Occipital lobe (tissue), 2 donors: ENCODE measurements around the gene CCP110. TPM values are rescaled to one million over a fixed set of nuclear protein-coding genes. Genes with fewer than 3 reads are reported as not detected.
A peak's percentile ranks its signal among the peaks of the same experiment; 100 is the strongest.
"Not testable (repeated sequence)": the region's sequence is repeated elsewhere in the genome, so short reads cannot be mapped to it uniquely, and the experiment has no call there.

Experiments used
- DNase-seq: peaks from one replicate; lab custom pipeline; 2025; lab: John Stamatoyannopoulos, UW
- total RNA-seq: library from RNA; depleted of rRNA; stranded (reverse); fragments of >200 nt; gene quantifications from one replicate; pipeline ENCODE4 v1.2.3, GENCODE V29; 2014

Gene CCP110
- total RNA-seq, 1 donor from 2014 or later: 85.5 TPM

DNA sequence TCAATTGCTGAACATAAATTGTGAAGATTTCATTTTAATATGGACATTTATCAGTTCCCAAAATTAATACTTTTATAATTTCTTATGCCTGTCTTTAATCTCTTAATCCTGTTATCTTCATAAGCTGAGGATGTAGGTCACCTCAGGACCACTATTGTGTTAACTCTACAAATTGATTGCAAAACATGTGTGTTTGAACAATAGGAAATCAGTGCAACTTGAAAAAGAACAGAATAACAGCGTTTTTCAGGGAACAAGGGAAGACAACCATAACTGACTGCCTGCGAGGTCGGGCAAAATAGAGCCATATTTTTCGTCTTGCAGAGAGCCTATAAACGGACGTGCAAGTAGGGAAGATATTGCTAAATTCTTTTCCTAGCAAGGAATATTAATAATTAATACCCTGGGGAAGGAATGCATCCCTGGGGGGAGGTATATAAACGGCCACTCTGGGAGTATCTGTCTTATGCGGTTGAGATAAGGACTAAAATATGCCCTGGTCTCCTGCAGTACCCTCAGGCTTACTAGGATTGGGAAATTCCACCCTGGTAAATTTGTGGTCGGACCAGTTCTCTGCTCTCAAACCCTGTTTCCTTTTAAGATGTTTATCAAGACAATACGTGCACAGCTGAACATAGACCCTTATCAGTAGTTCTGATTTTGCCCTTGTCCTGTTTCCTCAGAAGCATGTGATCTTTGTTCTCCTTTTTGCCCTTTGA, 19.7 kb downstream of the CCP110 start:
- DNase-seq: not testable (repeated sequence)

DNA sequence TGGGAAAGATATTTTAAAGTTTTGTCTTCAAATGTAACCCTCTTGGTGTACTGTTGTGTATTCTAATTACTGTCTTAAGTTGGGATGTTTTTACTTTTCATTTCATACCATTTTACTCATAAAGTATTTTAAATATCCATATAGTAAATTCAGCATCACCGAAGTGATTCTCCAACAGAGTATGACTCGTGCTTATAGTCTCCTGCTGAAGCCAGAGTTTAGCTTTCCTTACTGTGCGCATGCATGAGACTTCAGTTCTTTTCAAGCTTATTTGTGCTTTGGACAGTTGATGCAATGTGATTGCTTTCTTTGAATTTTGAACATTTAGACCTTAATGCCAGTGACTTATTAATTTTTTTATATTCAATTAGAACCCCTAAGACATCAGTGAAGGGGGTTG, 24.4 kb downstream of the CCP110 start:
- no peak for DNase-seq

DNA sequence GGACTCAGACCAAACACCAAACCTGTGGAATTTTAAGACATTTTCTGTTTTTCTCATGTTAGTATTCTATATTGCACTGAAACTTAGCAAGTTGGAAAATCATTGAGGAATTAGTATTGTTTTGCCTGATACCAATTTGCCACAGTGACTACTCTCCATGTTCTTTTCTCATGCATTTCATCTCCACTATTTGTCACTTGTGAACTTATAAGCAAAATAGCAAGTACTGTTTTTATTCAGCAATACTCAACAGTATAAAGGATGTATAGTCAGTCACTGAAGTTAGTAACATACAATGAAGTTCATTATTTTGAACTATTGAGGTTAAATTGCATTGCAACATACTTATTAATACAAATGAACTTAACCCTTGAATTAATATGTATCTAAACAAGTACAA, 25.9 kb downstream of the CCP110 start:
- DNase-seq: no peak

DNA sequence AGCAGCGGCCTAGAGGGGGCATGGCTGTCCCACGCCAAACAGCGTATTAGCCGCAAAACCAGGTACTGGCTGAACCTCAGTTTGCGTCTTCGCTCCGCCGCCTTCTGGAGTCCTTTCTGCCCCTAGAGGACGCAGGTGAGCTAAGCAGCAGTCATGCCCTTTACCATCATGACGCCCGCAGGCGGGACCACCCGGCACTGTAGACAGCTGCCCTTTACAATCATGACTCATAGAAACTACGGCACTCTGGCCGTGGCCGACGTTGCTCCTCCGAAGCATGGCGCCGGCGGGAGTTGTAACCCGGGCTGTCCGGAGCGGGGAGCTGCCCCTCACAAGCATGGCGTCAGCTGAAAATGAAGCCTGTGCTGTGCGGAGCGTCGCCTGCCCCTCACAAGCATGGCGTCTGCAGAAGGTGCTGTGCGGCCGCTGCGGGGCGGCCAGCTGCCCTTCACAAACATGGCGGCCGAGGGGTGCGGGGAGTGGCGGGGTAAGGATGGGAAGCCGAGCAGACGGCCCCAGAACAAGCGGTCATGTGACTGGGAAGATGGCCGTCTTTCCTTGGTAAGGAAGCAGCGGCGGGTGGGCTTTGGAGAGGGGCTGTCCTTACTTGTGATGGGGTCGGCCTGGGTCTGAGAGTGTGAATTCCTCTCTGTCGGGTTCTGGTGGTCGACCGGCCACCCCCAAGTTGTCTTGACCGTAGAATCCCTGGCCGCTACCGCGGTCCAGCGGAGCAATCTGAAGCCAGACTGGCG, 31.6 kb downstream of the CCP110 start, which contains the start of gene VPS35L:
Gene VPS35L (plus strand): TSS at position 518 of the 752 bp plus-strand sequence. CDS start 27 bp downstream, at position 545.
- DNase-seq: peak; percentile 98

DNA sequence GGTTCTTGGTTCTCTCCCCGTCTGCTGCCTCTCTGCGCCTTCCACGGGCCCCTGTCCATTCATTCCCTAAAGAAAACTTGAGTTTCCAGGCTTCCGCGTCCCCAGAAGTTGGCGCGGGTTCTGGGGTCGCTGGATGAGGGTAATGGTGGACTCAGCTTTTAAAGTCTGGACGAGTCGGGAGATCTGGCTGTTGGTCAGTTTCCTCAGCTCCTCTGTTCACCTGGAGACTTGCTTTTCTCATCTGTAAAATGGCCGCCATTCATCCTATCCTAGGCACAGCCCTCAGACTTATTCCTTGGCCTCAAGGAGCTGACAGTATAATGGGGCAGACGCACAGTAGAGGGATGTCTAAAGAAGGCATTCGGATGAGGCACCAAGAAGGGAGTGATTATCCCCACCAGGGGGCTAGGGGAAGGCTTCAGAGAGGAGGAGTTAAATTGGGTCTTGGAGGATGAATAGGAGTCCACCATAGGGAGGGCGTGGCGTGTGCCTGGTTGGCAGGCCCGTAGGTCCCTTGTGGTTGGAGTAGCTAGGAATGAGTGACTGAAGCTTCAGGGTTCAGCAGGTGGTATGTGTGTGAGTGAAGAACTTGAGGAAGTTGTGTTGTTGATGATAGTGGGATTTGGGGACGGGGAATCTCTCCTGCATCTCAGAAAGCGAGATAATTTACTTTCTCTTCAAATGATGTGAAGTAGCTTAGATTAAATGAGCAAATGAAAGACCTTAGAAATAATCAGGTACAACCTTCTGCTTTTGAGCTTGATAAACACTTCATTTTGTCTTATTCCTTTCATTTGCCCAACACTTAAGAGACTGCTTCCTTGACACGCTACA, 32.4 kb downstream of the CCP110 start:
- no peak for DNase-seq

DNA sequence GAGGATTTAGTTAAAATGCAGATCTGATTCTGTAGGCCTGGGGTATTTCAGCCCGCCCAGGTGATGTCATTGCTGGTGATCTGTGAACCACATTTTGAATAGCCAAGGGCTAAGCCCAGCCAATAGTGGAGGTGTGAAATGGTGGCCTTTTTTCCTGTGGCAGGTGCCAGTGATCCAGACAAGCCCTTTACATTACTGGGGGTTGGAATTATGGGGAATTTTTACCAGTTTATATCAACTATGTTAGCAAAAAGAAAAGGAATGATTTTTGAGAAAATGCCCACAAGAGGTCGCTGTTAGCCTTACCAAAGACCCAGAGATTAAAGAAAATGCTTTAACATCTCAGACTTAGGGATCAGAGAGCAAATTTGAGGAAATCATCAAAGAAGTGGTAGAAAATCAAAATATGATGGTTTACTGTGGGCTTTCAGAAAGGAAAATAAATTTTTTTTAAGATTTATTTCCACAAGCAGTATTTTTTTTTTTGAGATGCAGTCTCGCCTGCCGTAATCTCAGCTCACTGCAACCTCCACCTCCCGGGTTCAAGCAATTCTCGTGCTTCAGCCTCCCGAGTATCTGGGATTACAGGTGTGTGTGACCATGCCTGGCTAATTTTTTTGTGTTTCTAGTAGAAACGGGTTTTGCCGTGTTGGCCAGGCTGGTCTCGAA, 35.6 kb downstream of the CCP110 start:
- DNase-seq: no peak

DNA sequence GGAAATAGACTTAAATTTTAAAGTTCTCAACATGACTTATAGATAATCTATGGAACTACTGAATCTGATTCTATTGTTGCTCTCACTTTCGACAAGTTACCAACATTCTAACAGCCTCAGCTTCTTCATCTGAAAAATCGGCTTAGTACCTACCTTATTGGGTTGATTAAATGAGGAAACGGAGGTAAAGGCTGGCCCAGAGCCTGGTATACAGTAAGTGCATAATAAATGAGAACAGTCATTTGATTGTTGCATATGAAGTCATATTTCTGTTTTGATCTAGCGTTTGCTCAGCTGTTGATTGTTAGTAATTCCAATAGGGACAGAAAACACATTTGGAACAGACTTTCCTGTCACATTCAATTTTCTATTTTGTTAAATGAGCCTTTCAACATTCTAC, 36.3 kb downstream of the CCP110 start:
- no peak for DNase-seq

DNA sequence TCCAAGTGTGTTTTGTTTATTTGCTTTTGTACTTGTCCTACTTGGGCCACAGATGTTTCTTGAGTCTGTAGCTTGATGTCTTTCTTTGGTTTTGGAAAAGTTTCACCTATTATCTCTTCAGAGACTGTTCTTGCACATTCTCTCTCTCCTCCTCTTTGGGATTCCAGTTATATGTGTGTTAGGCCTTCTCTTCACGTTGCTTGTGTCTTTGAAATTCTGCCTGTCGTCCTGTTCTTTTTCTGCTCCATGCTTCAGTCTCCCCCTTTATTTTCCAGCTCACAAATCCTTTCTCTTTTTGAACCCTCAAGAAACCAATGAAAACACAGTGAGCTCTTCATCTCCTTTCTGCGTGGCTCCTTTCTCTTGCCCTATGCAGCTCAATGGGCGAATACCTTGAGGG, 39.6 kb downstream of the CCP110 start:
- DNase-seq: no peak

DNA sequence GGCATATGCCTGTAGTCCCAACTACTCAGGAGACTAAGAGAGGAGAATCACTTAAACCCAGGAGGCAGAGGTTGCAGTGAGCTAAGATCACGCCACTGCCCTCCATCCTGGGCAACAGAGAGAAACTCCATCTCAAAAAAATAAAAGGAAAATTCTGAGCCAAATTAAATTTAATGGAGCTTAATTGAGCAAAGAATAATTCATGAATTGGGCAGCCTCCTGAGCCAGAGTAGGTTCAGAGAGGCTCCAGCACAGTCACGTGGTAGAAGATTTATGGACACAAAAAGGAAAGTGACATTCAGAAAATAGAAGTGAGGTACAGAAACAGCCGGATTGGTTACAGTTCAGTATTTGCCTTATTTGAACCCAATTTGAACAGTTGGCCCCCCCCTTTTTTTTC, 42.6 kb downstream of the CCP110 start:
- DNase-seq: no peak

DNA sequence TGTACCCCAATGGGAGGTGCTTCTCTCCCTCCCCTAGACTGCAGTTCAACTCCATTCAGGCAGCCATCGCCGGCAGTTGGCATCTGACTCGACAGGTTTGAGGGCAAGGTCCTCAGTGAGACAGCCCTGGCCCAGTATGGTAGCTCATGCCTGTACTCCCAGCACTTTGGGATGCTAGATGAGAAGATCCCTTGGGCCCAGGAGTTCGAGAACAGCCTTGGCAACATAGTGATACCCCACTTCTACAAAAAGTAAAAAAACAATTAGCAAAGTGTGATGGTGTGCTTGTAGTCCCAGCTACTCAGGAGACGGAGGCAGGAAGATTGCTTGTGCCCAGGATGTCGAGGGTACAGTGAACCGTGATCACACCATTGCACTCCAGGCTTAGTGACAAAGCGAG, 43.8 kb downstream of the CCP110 start:
- DNase-seq: no peak

DNA sequence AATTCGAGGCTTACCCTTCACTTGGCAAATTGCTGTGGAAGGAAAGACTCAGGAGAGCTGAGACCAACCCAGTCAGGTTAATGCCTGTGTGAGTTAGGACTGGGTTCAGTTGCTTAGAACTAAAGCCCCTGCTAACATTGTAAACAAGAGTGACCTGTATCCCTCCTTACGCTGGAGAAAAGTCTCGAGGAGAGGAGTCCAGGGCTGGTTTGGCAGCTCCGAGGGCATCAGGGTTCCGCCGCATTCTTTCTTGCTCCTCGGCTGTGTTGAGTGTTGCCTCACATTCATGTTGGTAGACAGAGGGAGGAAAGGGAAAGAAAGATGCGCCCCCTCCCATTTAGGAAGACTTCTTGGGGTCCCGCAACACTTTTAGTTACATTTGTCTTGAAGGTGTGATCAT, 50.3 kb downstream of the CCP110 start:
- no peak for DNase-seq

DNA sequence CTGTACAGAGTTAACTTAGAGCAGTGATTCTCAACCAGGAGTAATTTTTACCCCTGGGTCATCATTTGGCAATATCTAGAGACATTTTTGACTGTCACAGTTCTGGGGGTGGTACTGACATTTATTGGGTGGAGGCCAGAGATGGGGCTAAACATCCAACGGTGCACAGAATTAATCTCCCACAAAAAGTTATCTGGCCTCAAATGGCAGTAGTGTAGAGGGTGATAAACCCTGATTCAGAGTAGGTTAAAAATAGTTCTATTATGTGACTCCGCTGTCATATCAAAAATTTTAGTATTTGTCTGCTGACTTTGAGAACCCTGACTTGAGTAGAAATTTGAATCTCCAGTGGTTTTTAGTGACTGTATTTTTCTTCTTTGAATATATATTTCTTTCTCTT, 50.9 kb downstream of the CCP110 start:
- no peak for DNase-seq

DNA sequence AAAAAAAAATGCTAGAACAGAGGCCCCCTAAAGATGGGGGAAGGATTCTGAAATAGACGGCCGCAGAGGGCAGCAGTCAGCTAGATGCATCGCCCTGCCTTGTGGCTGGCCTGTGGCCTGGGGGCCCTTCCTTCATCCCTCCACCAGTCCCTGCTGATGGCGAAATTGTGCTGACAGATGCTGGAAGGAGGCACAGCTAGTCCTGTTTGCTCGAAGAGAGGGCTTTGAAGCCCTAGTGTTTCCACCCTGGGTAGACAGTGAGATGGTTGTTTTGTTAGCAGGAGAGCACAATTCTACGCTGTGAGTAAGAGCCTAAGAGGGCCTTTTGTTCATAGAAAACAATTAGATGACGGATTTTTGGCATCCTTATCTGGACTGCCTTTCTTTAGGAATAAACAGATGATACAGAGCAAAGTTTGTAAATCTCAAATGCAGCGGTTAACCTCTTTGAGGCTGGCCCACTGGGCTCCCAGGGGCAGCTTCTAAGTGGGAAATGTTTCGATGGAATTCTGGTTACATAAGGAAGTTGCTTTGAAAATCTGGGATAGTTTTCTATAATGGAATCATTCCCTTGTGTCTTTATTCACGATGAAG, 54.7 kb downstream of the CCP110 start:
- peak; percentile 80 for DNase-seq

DNA sequence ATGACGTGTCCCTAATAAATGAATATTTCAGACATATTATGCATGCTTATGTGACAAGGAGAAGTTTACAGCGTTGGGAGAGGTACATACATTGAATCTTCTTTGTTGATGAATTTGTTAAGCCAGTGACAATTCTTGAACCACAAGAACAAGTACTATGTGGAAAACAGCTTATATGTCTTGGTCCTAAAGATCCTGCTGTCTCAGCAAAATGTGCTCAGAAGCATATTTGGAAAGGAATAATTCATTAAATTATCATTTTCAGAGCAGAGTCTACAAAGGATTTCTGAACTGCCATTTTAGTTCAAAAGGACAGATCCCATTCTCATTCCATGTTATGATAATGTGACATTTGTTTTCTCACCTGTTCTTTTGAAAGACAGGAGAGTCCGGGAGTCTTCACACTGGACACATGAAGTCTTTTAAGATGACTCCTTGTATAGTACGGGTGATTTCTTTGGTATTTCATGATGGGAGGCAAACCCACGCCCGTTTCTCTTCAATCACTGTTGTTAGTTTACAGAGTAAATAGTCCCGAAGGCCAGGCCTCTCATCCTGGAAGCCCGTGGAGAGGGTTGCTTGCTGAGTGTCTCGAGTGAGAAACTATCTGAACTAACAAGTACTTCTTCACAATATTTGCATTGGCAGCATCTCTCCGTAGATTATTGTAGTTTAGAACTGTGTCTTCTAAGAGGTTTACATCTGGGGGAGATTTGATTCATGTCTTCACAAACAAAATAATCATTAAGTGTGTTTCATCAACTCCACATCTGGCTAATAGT, 58.5 kb downstream of the CCP110 start:
- DNase-seq: no peak

DNA sequence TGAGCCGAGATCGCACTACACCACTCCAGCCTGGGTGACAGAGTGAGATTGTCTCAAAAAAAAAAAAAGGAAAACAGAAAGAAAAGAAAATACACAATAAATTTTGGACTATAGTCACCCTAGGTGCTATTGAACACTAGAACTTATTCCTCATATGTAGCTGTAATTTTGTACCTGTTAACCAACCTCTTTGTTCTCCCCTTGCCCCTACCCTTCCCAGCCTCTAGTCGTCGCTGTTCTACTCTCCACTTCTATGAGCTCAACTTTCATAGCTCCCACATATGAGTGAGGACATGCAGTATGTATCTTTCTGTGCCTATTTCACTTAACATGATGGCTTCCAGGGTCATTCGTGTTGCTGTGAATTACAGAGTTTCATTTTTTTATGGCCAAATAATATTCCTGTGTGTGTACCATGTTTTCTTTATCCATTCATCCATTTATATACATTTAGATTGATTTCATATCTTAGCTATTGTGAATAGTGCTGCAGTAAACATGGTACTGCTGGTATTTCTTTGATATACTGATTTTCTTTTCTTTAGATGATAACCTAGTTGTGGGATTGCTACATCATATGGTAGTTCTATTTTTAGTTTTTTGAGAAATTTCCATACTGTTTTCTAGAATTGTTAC, 60.0 kb downstream of the CCP110 start:
- DNase-seq: no peak

DNA sequence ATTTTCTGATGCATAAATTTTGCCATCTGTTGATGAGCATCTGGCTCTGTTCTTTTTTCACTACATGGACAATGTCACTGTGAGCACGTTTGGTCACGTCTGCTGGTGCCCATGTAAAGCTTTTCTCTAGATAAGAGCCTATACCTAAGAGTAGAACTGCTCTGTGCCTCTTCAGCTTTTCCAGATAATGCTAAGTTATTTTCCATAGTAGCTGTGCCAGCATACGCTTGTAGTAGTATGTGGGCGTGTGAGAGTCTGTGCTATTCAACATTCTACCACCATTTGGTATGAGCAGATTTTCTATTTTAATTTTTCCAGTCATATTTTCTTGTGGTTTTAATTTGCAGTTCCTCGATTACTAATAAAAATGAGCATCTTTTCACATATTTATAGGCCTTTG, 64.9 kb downstream of the CCP110 start:
- peak; percentile 1 for DNase-seq

DNA sequence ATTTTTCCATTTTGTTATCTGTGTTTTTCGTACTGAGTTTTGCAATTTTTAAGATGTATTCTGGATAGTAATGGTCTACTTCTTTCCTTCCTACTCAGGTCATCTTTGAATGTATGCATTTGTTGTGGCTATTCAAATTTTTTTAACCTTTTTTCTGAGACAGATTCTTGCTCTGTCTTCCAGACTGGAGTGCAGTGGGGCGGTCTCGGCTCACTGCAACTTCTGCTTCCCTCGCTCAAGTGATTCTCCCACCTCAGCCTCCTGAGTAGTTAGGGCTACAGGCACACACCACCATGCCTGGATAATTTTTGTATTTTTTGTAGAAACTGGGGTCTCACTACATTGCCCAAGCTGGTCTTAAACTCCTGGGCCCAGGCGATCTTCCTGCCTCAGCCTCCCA, 65.4 kb downstream of the CCP110 start:
- DNase-seq: no peak

DNA sequence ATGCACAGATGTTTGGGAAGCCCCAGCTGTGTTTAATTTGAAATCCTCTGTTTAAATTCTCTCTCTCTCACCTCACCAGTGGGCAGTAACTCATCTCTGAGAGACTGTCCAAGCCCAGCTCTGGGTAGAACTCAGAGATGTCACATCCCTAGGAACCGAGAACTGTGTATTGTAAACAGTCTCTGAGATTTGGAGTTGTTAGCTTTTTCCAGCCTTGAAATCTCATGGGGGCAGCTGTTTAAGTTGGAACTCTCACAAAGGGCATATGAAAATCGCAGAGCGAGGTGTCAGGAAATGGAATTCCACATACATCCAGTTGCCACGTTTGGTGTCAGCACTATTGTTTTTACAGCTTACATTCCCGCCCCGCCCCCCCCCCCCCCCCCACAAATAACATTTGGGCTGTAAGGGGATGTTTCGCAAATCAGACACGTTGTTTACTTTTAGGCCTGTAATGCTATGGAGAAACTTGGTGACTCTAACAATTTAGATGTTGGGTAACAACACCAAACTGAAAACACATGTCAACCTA, 66.1 kb downstream of the CCP110 start:
- no peak for DNase-seq

DNA sequence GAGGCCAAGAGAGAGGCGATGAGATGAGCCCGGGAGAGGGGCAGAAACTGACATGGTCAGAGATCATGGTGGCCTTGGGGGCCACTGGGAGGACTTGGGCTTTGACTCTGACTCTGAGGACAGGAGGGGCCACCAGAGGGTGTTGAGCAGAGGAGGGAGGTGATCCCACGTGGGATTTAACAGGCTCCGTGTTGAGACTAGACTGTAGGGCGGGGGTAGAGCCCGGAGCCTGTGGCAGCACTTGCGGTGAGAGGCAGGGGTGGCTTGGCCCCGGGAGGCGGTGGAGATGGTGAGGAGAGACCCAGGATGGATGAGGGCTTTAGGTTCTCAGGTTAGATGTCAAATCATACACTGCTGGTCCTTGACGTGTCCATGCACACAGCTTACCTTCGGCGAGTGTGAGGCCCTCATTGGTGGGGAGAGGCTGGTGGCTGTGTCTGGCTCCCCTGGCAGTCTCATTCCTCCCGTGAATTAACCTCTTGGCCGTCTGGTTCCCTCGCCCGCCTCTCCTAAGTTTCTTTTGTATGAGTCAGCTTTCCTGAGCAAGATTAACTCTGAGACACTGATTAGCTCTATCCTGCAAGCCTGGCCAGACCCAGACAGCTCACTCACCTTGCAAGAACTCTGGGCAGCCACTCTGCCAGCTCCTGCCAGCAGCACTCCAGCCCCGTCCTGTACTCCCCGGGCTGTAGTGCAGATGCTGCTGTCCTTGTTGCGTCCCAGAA, 71.5 kb downstream of the CCP110 start:
- DNase-seq: no peak
